ENCODE data around the gene SFXN5. TPM values are rescaled to one million over a fixed set of nuclear protein-coding genes. Genes with fewer than 3 reads are reported as not detected.
A peak's percentile ranks its signal among the peaks of the same experiment; 100 is the strongest.

SFXN5 gene
- polyA plus RNA-seq, 2 of the 4 experiments (the other 2 are of a cell fraction) = 16.7 to 19.6 TPM

GRCh38 chr2:72924353-72925240 is 146.9 kb downstream of the SFXN5 start:
- 41% methylated on average over 44 of the region's 61 CpGs for WGBS (ENCODE audit: missing lambda C conversion rate)
- no peaks in the 10 kb centered on the region for H3K9me3 ChIP-seq
- DNase-seq (ENCODE audit: low read depth in 1 of 2, low spot score in 1 of 2) (no peak), ATAC-seq (peak; percentile 6 to 36; a peak in 3 of 6 replicates), FAIRE-seq (no peak)
- ChIA-PET CTCF (interaction anchor here (0.7 to 5.6 kb wide), 9 partner anchors 10 to 288 kb away, joined by 3 to 61 read pairs (median 3); partner anchors contain the start of gene SPR), POLR2A (no interaction called here)
- peaks cover 5% of the 10 kb centered on the region; the same call in 1 of the 3 replicates for H3K4me1 ChIP-seq
- TF ChIP-seq EP300 (IDR thresholded peaks at IDR 0.05) (no peak), SREBF2 (IDR thresholded peaks at IDR 0.05) (no peak), HES2 (IDR thresholded peaks at IDR 0.05) (no peak), ATOH8 (CRISPR knock-in tag; IDR thresholded peaks at IDR 0.05; ENCODE audit: low read depth) (no peak), BCL3 (IDR thresholded peaks at IDR 0.05) (no peak), BHLHE40 (IDR thresholded peaks at IDR 0.05; ENCODE audit: low read depth, low read length) (no peak), RNF2 (IDR thresholded peaks at IDR 0.05; ENCODE audit: borderline replicate concordance, low read depth) (no peak), FOSL2 (IDR thresholded peaks at IDR 0.05) (no peak), FOSL2 (CRISPR knock-in tag; IDR thresholded peaks at IDR 0.05) (no peak), HDAC2 (IDR thresholded peaks at IDR 0.05) (no peak), KDM1A (IDR thresholded peaks at IDR 0.05; ENCODE audit: low read depth) (no peak), ELK1 (IDR thresholded peaks at IDR 0.05; ENCODE audit: low read depth, low read length) (no peak), REST (IDR thresholded peaks at IDR 0.05) (no peak), HMGXB4 (CRISPR knock-in tag; IDR thresholded peaks at IDR 0.05; ENCODE audit: borderline replicate concordance) (no peak), POLR2AphosphoS2 (conservative IDR thresholded peaks at IDR 0.05; ENCODE audit: low read length) (no peak), TP53 (CRISPR knock-in tag; IDR thresholded peaks at IDR 0.05) (no peak), CTCF (IDR thresholded peaks at IDR 0.05) (no peak), CHD2 (IDR thresholded peaks at IDR 0.05; ENCODE audit: low read length, partially characterized antibody) (no peak), JUN (IDR thresholded peaks at IDR 0.05) (no peak), ZSCAN20 (CRISPR knock-in tag; IDR thresholded peaks at IDR 0.05) (no peak), RFX5 (IDR thresholded peaks at IDR 0.05) (no peak)
- H3K27ac ChIP-seq = no peak overlapping the region
- H3K4me3 ChIP-seq = no peak overlapping the region
- H3K4me2 ChIP-seq = 0 out of 3 replicates have a peak overlapping the region, but pooled peaks have one; percentile 13
